Measurements from ENCODE around the gene IL1RN. TPM values are rescaled to one million over a fixed set of nuclear protein-coding genes. Genes with fewer than 3 reads are reported as not detected.

IL1RN gene
- total and polyA plus RNA-seq, 2 of the 13 experiments (the other 11 are each of a cell fraction or from before 2014, with no cell fraction given) = 21.2 to 101 TPM

DNA sequence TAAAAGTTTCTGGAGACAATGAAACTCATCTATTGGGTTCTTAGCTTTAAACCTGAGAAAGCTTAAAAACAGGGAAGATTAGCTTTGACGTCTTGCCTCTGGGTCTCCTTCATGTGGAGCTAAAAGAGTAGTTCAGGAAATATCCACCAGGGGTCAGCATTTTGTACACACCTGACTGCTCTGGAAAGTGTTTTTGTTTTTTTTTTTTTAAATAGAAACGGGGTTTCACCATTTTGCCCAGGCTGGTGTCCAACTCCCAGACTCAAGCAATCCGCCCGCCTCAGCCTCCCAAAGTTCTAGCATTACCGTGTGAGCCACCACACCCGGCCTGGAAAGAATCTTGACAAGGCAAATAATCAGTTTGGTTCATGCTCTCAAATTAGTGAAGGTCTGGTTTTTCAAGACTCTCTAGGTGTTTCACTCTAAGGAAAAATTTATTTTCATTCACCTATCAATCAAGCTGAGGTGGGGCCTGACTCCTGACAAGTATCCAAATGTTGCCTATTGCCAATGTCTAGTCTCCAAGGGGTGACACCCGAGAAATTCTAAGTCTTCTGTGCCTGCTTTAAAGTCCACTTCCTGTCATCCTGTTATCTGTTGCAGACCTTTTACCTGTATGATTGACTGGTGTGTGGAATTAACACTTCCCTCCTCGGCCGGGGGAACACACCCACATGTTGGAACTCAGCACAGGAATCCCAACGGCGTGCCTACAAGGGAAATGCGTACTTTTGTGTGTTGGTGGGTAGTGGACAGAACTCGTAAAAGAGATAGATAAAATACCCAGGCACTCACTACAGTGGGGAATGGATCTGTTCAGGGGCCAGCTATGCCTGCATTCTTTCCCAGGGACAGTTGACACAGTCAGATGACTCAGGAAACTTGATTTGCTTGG, 11.3 kb downstream of the IL1RN start (continued):
- TF ChIP-seq, protein P1, sequence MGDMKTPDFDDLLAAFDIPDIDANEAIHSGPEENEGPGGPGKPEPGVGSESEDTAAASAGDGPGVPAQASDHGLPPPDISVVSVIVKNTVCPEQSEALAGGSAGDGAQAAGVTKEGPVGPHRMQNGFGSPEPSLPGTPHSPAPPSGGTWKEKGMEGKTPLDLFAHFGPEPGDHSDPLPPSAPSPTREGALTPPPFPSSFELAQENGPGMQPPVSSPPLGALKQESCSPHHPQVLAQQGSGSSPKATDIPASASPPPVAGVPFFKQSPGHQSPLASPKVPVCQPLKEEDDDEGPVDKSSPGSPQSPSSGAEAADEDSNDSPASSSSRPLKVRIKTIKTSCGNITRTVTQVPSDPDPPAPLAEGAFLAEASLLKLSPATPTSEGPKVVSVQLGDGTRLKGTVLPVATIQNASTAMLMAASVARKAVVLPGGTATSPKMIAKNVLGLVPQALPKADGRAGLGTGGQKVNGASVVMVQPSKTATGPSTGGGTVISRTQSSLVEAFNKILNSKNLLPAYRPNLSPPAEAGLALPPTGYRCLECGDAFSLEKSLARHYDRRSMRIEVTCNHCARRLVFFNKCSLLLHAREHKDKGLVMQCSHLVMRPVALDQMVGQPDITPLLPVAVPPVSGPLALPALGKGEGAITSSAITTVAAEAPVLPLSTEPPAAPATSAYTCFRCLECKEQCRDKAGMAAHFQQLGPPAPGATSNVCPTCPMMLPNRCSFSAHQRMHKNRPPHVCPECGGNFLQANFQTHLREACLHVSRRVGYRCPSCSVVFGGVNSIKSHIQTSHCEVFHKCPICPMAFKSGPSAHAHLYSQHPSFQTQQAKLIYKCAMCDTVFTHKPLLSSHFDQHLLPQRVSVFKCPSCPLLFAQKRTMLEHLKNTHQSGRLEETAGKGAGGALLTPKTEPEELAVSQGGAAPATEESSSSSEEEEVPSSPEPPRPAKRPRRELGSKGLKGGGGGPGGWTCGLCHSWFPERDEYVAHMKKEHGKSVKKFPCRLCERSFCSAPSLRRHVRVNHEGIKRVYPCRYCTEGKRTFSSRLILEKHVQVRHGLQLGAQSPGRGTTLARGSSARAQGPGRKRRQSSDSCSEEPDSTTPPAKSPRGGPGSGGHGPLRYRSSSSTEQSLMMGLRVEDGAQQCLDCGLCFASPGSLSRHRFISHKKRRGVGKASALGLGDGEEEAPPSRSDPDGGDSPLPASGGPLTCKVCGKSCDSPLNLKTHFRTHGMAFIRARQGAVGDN (CRISPR knock-in tag; IDR thresholded peaks at IDR 0.05) = no peak
- no peak for TF ChIP-seq GTF2F1 (IDR thresholded peaks at IDR 0.05; ENCODE audit: low read length)
- TF ChIP-seq ZNF180 (CRISPR knock-in tag; IDR thresholded peaks at IDR 0.05; ENCODE audit: borderline replicate concordance, low read depth) = no peak
- no peak for TF ChIP-seq ZNF878 (CRISPR knock-in tag; IDR thresholded peaks at IDR 0.05)
- TF ChIP-seq ZFP90 (CRISPR knock-in tag; IDR thresholded peaks at IDR 0.05; ENCODE audit: borderline replicate concordance) = no peak
- TF ChIP-seq MEIS1 (CRISPR knock-in tag; IDR thresholded peaks at IDR 0.05; ENCODE audit: borderline replicate concordance) = no peak
- TF ChIP-seq AKAP8 (CRISPR knock-in tag; IDR thresholded peaks at IDR 0.05) = no peak
- TF ChIP-seq PCBP2 (optimal IDR thresholded peaks at IDR 0.05; ENCODE audit: low read depth, low read length, poor library complexity, severe bottlenecking) = no peak
- TF ChIP-seq FOXA1 (IDR thresholded peaks at IDR 0.05) = no peak
- 0 out of 2 replicates have a peak, but pooled peaks have one; percentile 56 for TF ChIP-seq FOXA1 (CRISPR knock-in tag; IDR thresholded peaks at IDR 0.05)
- TF ChIP-seq, protein P2, sequence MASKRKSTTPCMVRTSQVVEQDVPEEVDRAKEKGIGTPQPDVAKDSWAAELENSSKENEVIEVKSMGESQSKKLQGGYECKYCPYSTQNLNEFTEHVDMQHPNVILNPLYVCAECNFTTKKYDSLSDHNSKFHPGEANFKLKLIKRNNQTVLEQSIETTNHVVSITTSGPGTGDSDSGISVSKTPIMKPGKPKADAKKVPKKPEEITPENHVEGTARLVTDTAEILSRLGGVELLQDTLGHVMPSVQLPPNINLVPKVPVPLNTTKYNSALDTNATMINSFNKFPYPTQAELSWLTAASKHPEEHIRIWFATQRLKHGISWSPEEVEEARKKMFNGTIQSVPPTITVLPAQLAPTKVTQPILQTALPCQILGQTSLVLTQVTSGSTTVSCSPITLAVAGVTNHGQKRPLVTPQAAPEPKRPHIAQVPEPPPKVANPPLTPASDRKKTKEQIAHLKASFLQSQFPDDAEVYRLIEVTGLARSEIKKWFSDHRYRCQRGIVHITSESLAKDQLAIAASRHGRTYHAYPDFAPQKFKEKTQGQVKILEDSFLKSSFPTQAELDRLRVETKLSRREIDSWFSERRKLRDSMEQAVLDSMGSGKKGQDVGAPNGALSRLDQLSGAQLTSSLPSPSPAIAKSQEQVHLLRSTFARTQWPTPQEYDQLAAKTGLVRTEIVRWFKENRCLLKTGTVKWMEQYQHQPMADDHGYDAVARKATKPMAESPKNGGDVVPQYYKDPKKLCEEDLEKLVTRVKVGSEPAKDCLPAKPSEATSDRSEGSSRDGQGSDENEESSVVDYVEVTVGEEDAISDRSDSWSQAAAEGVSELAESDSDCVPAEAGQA (IDR thresholded peaks at IDR 0.05; ENCODE audit: low read depth) = no peak
- TF ChIP-seq, protein P2 (CRISPR knock-in tag; IDR thresholded peaks at IDR 0.05; ENCODE audit: borderline replicate concordance) = no peak
- no peak for TF ChIP-seq NR3C1 (CRISPR knock-in tag; IDR thresholded peaks at IDR 0.05)
- TF ChIP-seq ZNF253 (CRISPR knock-in tag; IDR thresholded peaks at IDR 0.05; ENCODE audit: borderline replicate concordance) = no peak
- TF ChIP-seq SAP130 (CRISPR knock-in tag; IDR thresholded peaks at IDR 0.05; ENCODE audit: low read depth) = peak; percentile 49
- TF ChIP-seq, protein P3, sequence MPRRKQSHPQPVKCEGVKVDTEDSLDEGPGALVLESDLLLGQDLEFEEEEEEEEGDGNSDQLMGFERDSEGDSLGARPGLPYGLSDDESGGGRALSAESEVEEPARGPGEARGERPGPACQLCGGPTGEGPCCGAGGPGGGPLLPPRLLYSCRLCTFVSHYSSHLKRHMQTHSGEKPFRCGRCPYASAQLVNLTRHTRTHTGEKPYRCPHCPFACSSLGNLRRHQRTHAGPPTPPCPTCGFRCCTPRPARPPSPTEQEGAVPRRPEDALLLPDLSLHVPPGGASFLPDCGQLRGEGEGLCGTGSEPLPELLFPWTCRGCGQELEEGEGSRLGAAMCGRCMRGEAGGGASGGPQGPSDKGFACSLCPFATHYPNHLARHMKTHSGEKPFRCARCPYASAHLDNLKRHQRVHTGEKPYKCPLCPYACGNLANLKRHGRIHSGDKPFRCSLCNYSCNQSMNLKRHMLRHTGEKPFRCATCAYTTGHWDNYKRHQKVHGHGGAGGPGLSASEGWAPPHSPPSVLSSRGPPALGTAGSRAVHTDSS (CRISPR knock-in tag; conservative IDR thresholded peaks at IDR 0.05) = no peak
